COLO668 (cell line): ENCODE data around the gene ATG5.
"Not testable (repeated sequence)": the region's sequence is repeated elsewhere in the genome, so short reads cannot be mapped to it uniquely, and the experiment has no call there.

Experiments
- DNase-seq: peaks from one replicate; lab custom pipeline; 2025; ENCODE audit not compliant: unreplicated experiment; lab: John Stamatoyannopoulos, UW

Gene ATG5

DNA sequence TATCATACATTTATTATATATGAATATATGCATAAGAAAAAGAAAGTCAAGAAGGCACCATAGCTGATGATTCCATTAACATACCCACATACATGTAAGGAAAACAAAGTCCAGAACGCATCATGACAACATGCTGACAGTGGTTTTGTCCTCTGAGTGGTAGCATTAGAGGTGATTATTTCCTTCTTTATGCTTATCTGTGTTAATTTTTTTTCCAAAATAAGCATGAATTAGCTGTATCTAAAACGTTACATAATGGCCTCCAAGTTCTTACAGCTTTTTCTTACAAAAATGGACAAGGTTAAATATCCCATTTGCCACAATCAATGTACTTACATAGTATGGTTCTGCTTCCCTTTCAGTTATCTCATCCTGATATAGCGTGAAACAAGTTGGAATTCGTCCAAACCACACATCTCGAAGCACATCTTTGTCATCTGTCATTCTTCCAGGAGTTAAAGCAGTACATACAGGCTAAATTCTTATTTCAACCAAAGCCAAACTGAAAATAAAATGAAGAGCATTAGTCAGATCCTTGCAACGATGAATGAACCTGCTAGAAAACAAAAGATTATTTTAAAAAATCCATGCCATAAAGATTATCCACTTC is 9.7 kb downstream of the ATG5 start:
- DNase-seq: no peak

DNA sequence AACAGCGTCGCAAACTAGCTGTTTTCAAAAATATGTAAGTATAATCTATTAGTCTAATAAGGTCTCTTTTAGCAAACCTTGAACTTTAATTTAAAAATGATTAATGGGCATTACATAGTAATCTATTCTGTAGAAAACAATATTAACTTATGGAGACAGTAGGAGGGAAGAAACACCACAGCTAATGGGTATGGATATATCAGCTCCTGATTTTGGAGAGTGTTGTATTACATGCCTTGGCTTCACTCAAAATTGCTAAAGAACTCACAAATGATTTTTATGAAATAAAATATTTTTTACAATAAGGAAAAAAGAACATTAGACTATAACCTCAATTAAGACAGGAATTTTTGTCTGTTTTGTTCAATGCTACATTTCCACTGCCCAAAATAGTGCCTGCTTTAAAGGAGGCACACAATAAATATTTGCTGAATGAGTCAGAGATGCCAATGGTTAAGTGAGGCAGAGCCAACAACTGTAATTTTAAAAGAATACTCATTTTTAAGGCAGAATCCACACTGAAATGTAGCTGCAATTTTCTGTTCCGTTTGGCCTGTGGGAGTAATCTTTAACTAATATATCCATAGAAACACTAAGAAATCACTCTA is 15.7 kb downstream of the ATG5 start:
- DNase-seq: no peak

DNA sequence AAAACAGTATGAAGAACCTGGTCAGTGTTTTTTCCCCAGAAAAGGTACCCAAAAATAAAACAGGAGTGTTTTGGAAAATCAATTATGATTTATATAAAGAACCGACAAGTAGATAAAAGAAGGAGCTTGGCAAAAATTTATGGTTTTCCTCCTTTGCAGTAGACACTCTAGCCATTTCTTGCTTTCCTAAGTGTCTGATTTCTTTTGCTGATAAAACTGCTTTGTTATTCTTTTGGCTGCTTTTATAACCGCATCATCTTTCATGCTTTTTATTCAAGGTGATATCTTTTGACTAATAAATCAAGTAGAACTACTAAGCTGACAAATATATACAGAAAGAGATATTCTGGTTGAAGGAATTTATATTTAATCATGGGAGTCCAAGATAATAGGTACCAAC is 16.6 kb downstream of the ATG5 start:
- DNase-seq: no peak

DNA sequence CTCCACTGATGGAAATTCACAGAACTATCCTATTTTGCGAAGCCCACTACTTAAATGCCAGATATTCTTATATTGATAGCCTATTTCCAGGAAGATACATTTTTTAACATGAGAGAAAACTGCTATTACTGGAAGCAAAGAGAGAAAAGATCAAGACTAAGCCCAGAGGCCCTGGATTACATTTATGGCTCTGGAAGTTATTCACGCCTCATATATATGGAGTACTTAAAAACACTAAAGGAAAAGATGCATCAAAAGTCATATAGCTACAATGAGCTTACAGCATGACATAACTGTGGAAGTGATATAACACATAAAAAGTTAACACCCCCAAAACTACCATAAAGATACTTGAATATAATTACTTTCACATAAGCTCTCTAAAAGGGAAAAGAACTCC is 19.8 kb downstream of the ATG5 start:
- DNase-seq: no peak

DNA sequence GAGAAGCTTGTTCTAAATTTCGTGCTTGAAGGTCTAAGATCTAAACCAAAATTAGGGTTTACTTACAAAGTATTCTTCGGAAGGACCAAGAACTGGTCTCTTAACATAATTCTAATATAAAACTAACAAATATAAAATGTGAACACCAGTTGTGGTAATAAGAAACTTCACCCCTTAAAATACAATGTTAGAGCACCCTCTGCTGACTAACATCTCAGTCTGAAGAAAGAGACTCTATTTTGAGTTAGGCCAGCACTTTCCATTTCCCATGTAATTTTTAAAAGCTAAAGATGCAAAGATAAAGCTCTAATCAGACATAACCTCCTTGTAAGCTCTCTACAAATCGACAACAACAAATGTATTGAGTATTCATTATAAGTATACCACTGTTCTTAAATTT is 24.6 kb downstream of the ATG5 start:
- DNase-seq: no peak

DNA sequence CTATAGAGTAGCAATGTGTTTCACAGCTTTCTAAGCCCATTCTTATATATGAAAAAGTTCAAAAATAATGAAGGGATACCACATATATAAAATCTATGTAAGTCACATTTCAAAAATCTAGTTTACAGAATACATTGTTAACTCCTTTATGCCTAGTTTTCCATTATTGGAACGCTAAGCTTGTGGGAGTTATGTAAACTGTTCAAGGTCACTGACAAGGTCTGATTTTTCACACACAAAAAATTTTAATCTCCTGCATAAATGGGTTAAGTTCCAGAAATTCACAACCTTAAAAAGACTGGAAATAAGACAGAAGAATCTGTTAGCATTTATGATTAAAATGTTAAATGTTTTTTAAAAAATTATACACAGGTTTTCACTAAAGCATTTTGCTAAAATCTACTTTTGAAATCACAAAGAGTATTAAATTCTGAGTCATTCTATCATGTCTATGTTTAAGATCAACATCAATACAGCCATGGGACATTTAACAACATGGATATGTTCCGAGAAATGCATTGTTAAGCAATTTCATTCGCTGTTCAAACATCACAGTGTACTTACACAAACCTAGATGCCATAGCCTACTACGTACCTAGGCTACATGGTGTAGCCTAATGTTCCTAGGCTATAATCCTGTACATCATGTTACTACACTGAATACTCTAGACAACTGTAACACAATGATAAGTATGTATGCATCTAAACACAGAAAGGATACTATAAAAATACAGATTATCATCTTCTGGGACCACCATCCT is 25.4 kb downstream of the ATG5 start:
- DNase-seq: no peak

DNA sequence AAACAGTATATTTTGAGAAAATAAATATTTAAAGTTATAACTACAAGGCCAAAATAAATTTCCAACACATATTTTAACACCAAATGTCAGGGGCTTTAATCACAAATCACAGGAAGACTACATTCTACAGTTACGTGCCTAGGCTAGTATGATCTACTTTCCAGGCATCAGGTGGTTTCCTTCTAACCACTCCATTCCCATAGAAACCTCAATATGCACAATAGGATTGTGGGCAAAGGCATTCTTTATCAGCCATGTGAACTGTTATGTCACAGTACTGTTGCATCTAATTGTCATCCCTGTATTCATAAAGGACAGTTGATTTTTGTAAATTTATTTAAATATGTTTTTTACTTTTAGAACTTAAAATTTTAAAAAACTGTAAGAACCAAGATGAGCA is 32.4 kb downstream of the ATG5 start:
- no peak for DNase-seq

DNA sequence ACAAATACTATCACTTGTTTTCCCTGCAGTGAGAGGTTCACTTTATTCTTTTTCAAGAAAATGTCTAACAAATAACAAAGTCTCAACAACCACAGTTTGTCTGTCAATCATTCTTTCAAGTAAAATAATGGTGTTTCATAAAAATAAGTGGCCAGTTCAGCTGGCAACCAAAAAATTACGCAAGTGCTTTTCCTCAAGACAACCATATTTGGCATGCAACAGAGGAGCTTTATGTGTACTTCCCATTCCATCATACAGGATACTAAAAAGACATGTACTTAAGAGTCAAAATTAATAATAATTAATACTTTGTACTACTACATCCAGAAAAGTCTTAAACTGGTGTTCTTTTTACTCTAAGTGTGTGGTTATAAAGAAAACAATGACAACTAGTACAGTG is 34.6 kb downstream of the ATG5 start:
- DNase-seq: no peak

DNA sequence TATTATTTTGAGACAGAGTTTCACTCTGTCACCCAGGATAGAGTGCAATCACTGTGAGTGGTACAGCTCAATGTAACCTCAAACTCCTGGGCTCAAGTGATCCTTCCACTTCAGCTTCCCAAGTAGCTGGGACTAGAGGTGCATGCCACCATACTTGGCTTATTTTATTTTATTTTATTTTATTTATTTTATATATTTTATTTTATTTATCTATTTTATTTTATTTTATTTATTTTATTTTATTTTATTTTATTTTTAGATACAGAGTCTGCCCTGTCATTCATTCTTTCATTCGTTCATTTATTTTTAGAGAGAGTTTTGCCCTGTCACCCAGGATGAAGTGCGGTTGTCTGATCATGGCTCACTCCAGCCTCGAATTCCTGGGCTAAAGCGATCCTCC is 35.5 kb downstream of the ATG5 start:
- no peak for DNase-seq

DNA sequence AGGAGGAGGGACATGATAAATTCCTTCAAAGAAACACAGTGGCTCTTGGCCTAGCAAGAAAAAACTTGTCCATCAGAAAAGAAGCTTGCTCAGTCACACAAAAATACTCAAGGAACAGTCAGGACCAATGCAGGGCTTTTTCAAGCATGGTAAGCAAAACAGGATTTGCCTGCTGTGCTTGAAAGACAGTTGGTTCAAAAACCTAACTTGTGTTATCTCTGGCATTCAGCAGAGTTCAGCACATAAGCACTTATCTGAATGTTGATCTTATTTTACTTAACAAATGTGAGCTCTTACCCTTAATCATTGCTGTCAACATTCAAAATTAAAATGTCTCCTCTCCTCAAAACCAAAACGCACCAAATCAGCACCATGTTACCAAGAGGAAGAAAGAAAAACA is 38.3 kb downstream of the ATG5 start:
- no peak for DNase-seq

DNA sequence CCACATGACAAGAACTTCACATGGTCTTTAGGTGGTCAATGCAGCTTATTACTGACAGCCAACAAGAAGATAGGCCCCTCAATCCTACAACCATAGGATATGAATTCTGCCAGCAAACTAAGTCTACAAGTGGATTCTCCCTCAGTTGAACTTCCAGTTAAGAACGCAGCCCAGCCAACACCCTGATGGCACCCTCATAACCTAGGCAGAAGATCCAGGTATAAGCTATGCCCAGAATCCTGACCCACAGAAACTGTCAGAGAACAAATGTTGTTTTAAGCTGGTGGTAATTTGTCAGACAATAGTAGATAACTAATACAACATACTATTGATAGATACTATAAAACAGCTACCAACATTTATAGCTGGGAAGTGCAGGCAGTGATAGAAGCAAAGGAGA is 38.8 kb downstream of the ATG5 start:
- DNase-seq: no peak

DNA sequence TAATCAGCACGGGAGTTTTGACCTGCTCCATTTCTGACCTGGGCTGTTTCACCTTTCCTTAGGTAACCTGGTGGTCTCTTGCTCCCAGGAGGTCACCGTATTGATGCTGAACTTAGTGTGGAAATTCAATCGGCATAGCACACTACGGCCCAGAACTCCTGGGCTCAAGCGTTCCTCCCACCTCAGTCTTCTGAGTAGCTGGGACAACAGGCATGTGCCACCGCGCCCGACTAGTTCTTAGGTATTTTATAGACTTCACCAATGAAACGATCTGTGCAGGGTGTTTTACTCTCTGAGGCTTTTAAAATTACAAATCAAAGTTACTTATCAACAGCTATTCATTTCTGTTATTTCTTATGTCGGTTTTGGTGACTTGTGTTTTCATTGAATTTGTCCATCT is 42.1 kb downstream of the ATG5 start:
- no peak for DNase-seq

DNA sequence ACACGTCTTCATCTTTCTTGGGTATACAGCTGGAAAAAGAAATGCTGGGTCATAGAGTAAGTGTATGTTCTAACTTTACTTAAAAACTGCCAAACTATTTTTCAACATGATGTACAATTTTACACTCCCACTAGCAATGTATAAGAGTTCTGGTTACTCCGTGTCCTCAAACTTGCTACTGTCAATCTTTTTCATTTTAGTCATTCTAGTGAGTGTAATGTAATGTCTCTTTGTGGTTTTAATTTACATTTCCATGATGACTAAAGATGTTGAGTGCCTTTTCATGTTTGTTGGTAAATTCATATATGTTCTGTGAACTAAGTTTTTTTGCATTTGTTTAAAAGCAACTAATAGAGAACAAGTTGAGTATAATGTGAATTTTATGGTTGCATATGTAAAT is 43.9 kb downstream of the ATG5 start:
- DNase-seq: no peak

DNA sequence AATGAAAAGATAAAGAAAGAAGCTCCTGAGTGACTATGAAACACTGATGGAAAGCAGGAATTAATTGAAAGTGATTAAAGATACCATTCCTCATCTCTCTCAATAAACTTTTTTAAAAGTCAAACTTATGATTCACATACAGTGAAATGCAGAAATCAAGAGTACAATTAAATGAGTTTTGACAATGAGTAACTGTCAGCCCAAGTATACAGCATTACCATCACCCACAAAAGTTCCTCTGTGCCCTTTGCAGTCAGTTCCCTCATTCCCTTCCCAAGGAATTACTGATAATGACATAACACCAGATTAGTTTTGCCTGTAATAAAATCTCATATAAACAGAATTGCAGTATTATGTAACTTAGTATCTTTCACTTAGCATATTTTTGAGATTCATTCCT is 44.5 kb downstream of the ATG5 start:
- DNase-seq: no peak

DNA sequence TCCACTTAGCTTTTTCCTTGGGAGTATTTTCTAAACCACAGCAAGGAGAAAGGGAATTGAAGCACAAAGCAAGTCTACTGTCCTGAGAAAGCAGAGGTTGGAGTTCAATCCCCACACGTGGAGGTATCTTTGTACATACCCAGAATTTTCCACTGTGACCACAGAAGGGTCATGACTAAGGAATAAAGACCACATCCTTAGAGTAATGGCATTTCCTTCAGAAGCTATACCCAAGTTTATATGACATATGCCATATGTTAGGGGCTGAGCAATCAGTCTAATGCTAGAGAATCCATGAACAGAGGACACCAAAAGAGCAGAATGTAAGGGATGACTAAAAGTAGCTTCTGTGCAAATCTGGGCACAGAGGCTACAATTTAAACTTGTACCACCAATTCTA is 46.4 kb downstream of the ATG5 start:
- no peak for DNase-seq

DNA sequence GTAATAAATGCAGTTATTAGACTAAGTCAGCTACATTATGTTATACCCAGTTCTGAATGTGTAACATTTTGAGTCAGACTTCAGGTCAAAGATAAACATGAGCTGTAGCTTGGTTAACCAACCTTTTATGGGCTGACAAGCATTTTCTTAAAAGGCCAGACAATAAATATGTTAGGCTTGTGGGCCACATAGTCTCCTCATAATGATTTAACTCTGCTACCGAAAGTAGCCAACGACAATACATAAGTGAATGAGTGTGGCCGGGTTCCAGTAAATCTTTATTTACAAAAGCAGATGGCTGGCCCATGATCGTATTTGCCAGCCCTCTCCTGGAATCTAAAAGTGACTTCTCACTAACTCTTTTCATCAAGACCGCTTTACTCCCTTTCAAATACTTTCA is 49.9 kb downstream of the ATG5 start:
- DNase-seq: no peak

DNA sequence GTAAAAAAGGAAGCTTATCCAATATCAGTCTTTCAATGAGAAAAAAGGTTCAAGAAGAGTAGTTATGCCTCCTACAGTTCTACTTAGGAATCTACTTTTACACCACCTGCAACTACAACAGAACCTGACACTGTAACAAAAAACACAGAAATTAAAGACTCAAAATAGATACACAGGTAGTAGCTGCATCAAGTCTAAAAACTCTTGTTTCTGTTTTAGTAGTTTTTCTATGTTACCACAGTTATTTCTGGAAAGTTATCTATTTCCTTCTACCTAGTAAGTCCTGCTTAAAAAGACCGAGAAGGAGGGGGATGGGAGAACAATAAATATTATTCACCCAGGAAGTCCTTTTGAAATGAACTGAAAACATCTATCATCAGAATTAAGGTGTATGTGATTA is 52.5 kb downstream of the ATG5 start:
- no peak for DNase-seq

DNA sequence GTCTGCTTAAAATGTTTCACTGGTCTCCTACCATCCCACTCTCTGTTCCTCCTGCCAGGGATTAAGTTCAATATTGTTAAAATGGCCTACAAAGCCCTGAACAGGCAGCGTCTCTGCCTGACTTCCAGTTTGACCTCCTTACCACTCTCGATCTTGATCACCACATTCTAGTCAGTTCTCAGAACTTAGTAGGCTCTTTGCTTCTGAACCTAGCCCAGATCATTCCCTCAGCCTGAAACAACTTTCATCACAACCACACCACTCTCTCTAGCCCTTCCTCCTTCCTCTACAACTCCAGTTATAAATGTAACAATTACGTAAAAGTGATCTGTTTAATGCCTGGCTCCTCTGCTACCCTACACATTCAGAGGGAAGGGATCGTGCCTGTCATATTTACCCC is 53.3 kb downstream of the ATG5 start:
- DNase-seq: no peak

DNA sequence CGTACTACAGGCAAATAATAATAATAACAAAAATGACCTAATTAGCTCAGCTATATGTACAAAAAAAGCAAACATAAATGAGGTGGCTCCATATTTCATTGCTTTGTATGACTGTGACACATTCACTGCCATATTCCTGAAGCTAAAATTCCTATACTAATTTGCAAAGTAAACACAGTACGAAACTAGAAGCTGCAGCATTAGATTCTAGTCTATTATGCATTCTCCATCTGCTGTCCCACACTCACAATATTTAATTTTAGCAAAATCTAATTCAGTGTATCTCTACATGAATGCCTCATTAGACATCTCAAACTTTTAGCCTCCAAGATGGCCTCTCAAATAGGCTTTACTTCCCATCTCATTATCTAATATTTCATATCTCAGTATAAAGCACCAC is 55.1 kb downstream of the ATG5 start:
- no peak for DNase-seq

DNA sequence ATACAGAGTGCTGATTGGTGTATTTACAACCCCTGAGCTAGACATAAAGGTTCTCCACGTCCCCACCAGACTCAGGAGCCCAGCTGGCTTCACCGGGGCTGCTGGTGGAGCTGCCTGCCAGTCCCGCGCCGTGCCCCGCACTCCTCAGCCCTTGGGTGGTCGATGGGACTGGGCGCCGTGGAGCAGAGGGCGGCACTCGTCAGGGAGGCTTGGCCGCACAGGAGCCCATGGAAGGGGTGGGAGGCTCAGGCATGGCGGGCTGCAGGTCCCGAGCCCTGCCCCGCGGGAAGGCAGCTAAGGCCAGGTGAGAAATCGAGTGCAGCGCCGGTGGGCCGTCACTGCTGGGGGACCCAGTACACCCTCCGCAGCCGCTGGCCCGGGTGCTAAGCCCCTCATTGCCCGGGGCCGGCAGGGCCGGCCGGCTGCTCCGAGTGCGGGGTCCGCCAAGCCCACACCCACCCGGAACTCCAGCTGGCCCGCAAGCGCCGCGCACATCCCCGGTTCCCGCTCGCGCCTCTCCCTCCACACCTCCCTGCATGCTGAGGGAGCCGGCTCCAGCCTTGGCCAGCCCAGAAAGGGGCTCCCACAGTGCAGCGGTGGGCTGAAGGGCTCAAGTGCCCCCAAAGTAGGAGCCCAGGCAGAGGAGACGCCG is 56.2 kb downstream of the ATG5 start:
- DNase-seq: not testable (repeated sequence)

DNA sequence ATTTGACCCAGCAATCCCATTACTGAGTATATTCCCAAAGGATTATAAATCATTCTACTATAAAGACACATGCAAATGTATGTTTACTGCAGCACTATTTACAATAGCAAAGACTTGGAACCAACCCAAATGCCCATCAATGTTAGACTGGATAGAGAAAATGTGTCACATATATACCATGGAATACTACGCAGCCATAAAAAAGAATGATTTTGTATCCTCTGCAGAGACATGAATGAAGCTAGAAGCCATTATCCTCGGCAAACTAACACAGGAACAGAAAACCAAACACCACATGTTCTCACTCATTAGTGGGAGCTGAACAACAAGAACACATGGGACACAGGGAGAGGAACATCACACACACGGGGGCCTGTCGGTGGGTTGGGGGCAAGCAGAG is 57.1 kb downstream of the ATG5 start:
- DNase-seq: not testable (repeated sequence)

DNA sequence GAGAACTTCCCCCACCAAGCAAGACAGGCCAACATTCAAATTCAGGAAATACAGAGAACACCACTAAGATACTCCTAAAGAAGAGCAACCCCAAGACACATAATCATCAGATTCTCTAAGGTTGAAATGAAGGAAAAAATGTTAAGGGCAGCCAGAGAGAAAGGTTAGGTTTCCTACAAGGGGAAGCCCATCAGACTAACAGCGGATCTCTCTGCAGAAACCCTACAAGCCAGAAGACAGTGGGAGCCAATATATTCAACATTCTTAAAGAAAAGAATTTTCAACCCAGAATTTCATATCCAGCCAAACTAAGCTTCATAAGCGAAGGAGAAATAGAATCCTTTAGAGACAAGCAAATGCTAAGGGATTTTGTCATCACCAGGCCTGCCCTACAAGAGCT is 61.1 kb downstream of the ATG5 start:
- not testable (repeated sequence) for DNase-seq
